Common myeloid progenitor, CD34-positive (primary cell): Measurements from ENCODE around the gene PAXX.

Source experiments
- CTCF ChIA-PET: fragments of 350-600 bp; sonication (Branson Sonifier 250); formaldehyde crosslinking; loops from one replicate; lab custom pipeline; 2021; ENCODE audit warnings: antibody characterized with exemption; lab: Charles Lee
- POLR2A ChIA-PET: fragments of 350-600 bp; sonication (Branson Sonifier 250); formaldehyde crosslinking; loops from one replicate; lab custom pipeline; 2021; ENCODE audit warnings: antibody characterized with exemption; lab: Charles Lee
- DNase-seq, 3 donors: peaks; one replicate each; pipeline versions ENCODE4 v3.0.0 to v3.0.0-alpha.2; 2013
- H3K27ac ChIP-seq, 2 experiments: 1 replicate in 1 of 2; 2 replicates in 1 of 2; pipeline ENCODE4 v1.7.0; 2013; ENCODE audit warnings: inconsistent platforms in 2 of 2, low read length in 2 of 2, mild to moderate bottlenecking in 2 of 2, low read depth in 1 of 2, moderate library complexity in 1 of 2; ENCODE audit not compliant: severe bottlenecking in 2 of 2, insufficient read depth in 1 of 2, poor library complexity in 1 of 2
- H3K27me3 ChIP-seq, 5 experiments: replicated peaks in 2 of 5; 1 replicate in 3 of 5; 2 replicates in 2 of 5; pipeline versions ENCODE4 v1.6.1 to v1.7.0; 2013; ENCODE audit warnings: low read length in 4 of 5, mild to moderate bottlenecking in 2 of 5, moderate library complexity in 2 of 5, inconsistent platforms in 1 of 5; ENCODE audit not compliant: insufficient read depth in 5 of 5, control insufficient read depth in 4 of 5
- H3K36me3 ChIP-seq, 4 experiments: 1 replicate in 2 of 4; 2 replicates in 2 of 4; pipeline versions ENCODE4 v1.6.1 to v1.7.0; 2013; ENCODE audit warnings: low read length in 3 of 4, control low read depth in 1 of 4, mild to moderate bottlenecking in 1 of 4; ENCODE audit not compliant: control insufficient read depth in 4 of 4, insufficient read depth in 4 of 4
- H3K4me1 ChIP-seq, 4 experiments: 1 replicate in 3 of 4; 2 replicates in 1 of 4; pipeline versions ENCODE4 v1.6.1 to v1.7.1; 2013; ENCODE audit warnings: low read length in 3 of 4, mild to moderate bottlenecking in 3 of 4, control low read depth in 1 of 4, inconsistent platforms in 1 of 4, moderate library complexity in 1 of 4; ENCODE audit not compliant: control insufficient read depth in 4 of 4, insufficient read depth in 4 of 4; ENCODE audit errors: control extremely low read depth in 1 of 4
- H3K4me3 ChIP-seq, 7 experiments: 1 replicate in 4 of 7; 2 replicates in 3 of 7; pipeline versions ENCODE4 v1.5.1 to v1.7.0; 2013; ENCODE audit warnings: mild to moderate bottlenecking in 7 of 7, low read length in 6 of 7, moderate library complexity in 6 of 7, inconsistent platforms in 2 of 7, low read depth in 2 of 7, control low read depth in 1 of 7; ENCODE audit not compliant: insufficient read depth in 4 of 7, control insufficient read depth in 1 of 7; ENCODE audit errors: extremely low read depth in 1 of 7
- H3K9me3 ChIP-seq, 5 experiments: 1 replicate in 4 of 5; 2 replicates in 1 of 5; pipeline versions ENCODE4 v1.6.1 to v1.7.1; 2013; ENCODE audit warnings: low read length in 4 of 5, mild to moderate bottlenecking in 2 of 5, inconsistent platforms in 1 of 5, low read depth in 1 of 5, moderate library complexity in 1 of 5; ENCODE audit not compliant: control insufficient read depth in 4 of 5, insufficient read depth in 2 of 5; ENCODE audit errors: control extremely low read depth in 1 of 5
- WGBS: methylation state at CpG from one replicate; pipeline ENCODE4 v1.1.5; 2013; ENCODE audit not compliant: insufficient coverage; 5-methylcytosine and 5-hydroxymethylcytosine counted together

Gene PAXX

DNA sequence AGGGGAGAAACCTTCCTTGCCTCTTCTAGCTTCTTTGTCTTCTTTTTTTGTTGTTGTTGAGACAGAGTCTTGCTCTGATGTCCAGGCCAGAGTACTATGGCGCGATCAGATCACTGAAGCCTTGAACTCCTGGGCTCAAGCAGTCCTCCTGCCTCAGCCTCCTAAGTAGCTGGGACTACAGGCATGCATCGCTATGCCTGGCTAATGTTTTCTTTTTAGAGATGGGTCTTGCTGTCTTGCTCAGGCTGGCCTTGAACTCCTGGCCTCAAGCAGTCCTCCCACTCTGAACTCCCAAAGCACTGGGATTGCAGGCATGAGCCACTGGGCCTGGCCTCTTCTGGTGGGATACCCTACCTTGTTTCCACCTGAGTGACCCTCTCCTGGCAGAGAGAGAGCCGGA, 3.4 kb upstream of the PAXX start:
- H3K36me3 ChIP-seq, result peaks cover 0 to 8% (median 3%) of the 10 kb centered on the region in 4 experiments
- H3K27ac ChIP-seq, result no peak overlapping the region
- ChIA-PET CTCF (interaction anchor here (1.2 to 3.6 kb wide), 4 partner anchors 9 to 58 kb away, joined by 3 to 17 read pairs (median 4); partner anchors contain the start of gene PTGDS), POLR2A (no interaction called here)
- peaks cover 0 to 33% (median 22%) of the 10 kb centered on the region in 4 experiments for H3K4me1 ChIP-seq
- H3K27me3 ChIP-seq, result peaks cover 0 to 48% (median 16%) of the 10 kb centered on the region in 5 experiments
- H3K4me3 ChIP-seq, result no peak overlapping the region
- 100% methylated on average over 4 of the region's 4 CpGs for WGBS
- H3K9me3 ChIP-seq, result no peaks in the 10 kb centered on the region
- DNase-seq, result no peak

DNA sequence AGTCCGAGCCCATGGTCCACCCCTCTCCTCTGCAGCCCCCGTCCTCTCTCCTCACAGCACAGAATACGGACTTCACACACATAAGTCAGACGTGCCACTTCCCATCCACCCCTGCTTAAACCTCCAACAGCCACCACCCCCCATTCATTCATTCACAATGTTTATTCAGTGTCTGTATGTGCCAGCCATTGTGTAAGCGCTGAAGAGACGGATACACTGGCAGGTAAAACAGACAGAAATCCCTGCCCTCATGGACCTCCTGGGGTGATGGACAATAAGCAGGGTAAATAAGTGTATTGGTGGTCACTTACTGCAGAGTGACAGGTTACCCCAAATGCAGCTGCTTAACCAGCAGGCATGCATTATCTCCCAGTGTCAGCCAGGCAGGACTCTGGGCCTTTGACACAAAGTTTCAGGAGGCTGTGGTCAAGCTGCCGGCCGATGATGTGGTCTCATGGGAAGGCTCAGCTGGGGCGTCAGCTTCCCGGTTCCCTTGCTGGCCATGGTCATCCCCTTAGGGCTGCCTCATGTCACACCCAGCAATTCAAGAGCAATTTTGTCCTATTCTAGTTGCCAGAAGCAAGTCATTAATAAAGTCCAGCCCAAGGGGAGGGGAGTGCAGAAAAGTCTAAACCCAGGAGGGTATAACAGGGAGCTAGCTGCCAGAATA, 1.8 kb upstream of the PAXX start:
- Histone ChIP-seq H3K9me3 (no peaks in the 10 kb centered on the region), H3K4me3 (no peak overlapping the region), H3K36me3 (peaks cover 0 to 15% (median 4%) of the 10 kb centered on the region in 4 experiments), H3K27me3 (peaks cover 0 to 48% (median 12%) of the 10 kb centered on the region in 5 experiments), H3K27ac (no peak overlapping the region), H3K4me1 (peaks cover 0 to 30% (median 21%) of the 10 kb centered on the region in 4 experiments)
- ChIA-PET CTCF (interaction anchor here (0.6 to 1.7 kb wide), 4 partner anchors 15 to 101 kb away, joined by 3 to 4 read pairs (median 3); no protein-coding TSS in a partner anchor), POLR2A (no interaction called here)
- no peak for DNase-seq
- 90% methylated on average over 5 of the region's 10 CpGs for WGBS

DNA sequence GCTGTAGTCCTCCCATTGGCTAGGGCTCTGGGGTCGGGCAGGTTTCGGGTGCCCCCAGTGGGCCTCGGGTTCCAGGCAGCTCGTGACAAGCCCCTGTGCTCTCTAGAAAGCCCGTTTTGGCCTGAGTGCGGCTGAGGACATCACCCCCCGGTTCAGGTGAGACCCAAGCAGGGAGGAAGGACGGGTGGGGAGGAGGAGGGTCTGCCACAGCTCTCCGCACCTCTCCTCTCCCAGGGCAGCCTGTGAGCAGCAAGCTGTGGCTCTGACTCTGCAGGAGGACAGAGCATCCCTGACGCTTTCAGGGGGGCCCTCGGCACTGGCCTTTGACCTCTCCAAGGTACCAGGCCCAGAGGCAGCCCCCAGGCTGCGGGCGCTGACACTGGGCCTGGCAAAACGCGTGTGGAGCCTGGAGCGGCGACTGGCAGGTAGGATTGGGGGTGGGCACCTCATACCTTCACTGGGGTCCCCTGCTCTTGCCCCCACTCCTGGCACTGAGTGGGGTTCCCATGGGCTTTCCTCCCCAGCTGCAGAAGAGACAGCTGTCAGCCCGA, 672 bp downstream of the PAXX start:
- CTCF ChIA-PET, result interaction anchor here (1.0 to 3.2 kb wide), 8 partner anchors 9 to 42 kb away, joined by 3 to 13 read pairs (median 4); partner anchors contain the start of genes ABCA2 and LCNL1
- Histone ChIP-seq H3K4me3 (peak overlapping the region; percentile 42 to 79 (median 71)), H3K9me3 (no peaks in the 10 kb centered on the region), H3K27ac (peak overlapping the region in 1 of 2 experiments; percentile 64), H3K36me3 (peaks cover 0 to 15% (median 4%) of the 10 kb centered on the region in 4 experiments), H3K27me3 (peaks cover 0 to 43% (median 7%) of the 10 kb centered on the region in 5 experiments), H3K4me1 (peaks cover 0 to 48% (median 43%) of the 10 kb centered on the region in 4 experiments)
- WGBS, result 57% methylated on average over 15 of the region's 18 CpGs
- DNase-seq, result no peak
- POLR2A ChIA-PET, result interaction anchor here (0.6 to 1.7 kb wide), 3 partner anchors 14 to 171 kb away, joined by 3 to 5 read pairs (median 3); partner anchors contain the start of gene PTGDS

DNA sequence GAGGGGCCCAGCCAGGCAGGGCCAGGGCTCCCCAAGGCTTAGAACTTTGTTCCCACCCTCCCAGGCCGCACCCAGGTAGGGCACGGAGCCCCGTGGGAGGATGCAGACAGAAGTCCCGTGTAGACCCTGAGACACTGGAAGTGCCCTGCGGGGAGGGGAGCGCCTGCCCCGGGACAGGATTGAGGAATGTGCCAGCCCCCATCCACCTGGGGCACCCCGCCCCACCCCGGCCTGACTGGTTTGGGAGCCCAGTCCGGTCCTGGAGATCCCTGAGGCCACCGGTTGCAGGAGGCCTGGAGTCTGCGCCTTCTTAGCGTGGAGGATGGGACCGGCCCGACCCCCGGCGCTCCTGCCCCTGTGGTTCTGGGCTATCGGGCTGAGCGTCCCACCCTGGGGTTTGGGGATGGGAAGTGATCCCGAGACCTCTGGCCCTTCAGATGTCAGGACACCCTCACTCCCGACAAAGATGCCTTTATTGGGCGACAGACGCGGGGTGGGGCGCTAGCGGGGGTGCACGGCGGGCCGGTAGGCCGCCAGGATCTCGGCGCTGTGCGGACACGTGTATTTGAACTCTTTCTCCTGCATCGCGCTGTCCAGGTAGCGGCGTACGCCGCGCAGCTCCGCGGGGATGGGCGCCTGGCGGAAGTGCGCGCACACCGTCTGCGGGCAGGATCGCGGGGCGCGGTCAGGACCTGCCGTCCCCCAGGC, 2.1 kb downstream of the PAXX start:
- Histone ChIP-seq H3K27ac (no peak overlapping the region), H3K27me3 (peaks cover 0 to 42% (median 3%) of the 10 kb centered on the region in 5 experiments), H3K9me3 (no peaks in the 10 kb centered on the region), H3K4me3 (no peak overlapping the region), H3K4me1 (peaks cover 0 to 51% (median 48%) of the 10 kb centered on the region in 4 experiments), H3K36me3 (peaks cover 0 to 15% (median 4%) of the 10 kb centered on the region in 4 experiments)
- ChIA-PET CTCF (interaction anchor here (1.0 to 4.5 kb wide), 7 partner anchors 8 to 243 kb away, joined by 4 to 18 read pairs (median 4); no protein-coding TSS in a partner anchor), POLR2A (no interaction called here)
- DNase-seq, result no peak
- 82% methylated on average over 54 of the region's 54 CpGs for WGBS

DNA sequence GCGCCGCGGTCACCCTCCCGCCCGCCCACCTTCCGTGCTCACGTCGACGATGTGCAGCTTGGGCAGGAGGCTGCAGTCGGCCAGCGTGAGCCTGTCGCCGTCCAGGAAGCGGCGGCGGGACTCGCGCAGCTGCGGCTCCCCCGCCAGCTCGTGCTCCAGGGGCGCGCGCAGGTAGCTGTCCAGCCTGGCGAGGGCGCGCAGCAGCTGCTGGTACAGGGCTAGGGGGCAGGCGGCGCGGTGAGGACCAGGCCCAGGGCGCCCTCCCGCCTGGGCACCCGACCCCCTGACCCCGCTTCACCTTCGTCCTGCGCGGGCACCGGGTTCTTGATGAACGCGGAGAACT, 2.6 kb downstream of the PAXX start:
- H3K27me3 ChIP-seq, result peaks cover 0 to 39% (median 3%) of the 10 kb centered on the region in 5 experiments
- H3K27ac ChIP-seq, result no peak overlapping the region
- no peak overlapping the region for H3K4me3 ChIP-seq
- peak in 1 of 3 donors; percentile 48 for DNase-seq
- 36% methylated on average over 36 of the region's 40 CpGs for WGBS
- no peaks in the 10 kb centered on the region for H3K9me3 ChIP-seq
- peaks cover 0 to 54% (median 50%) of the 10 kb centered on the region in 4 experiments for H3K4me1 ChIP-seq
- ChIA-PET CTCF (interaction anchor here (1.0 to 4.5 kb wide), 5 partner anchors 31 to 48 kb away, joined by 3 to 18 read pairs (median 10); no protein-coding TSS in a partner anchor), POLR2A (no interaction called here)
- H3K36me3 ChIP-seq, result peaks cover 0 to 15% (median 4%) of the 10 kb centered on the region in 4 experiments

DNA sequence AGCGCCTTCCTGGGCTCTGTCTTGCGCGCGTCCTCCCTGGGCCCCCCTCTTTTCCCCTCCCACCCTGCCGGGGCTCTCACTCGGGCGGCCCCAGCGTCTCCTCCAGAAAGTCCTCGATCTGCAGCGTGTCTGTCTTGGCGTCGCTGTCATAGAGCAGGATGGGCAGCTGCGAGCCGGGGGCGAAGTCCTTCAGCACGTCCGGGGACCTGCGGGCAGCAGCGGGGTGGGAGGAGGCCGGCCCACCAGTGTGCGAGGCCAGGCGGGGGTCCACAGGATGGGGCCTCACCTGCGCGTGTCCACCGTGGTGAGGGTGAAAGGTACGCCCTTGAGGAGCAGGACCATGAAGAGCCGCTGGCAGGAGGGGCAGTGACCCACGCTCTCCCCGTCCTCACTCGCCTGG, 3.1 kb downstream of the PAXX start:
- H3K27me3 ChIP-seq, result peaks cover 0 to 34% (median 3%) of the 10 kb centered on the region in 5 experiments
- ChIA-PET POLR2A (no interaction called here), CTCF (interaction anchor here (1.0 to 4.5 kb wide), 8 partner anchors 20 to 48 kb away, joined by 3 to 18 read pairs (median 8); partner anchors contain the start of gene ABCA2)
- no peak overlapping the region for H3K27ac ChIP-seq
- H3K9me3 ChIP-seq, result no peaks in the 10 kb centered on the region
- WGBS, result 51% methylated on average over 19 of the region's 30 CpGs
- peaks cover 0 to 59% (median 55%) of the 10 kb centered on the region in 4 experiments for H3K4me1 ChIP-seq
- no peak for DNase-seq
- peaks cover 0 to 15% (median 4%) of the 10 kb centered on the region in 4 experiments for H3K36me3 ChIP-seq
- H3K4me3 ChIP-seq, result no peak overlapping the region
